ENCODE measurements around the gene ADGRV1.

ADGRV1 gene

GRCh38 chr5:91140657-91141056 lies 582.1 kb downstream of the ADGRV1 start:
- H3K9ac ChIP-seq (ENCODE audit: low read length): no peak overlapping the region
- no peaks in the 10 kb centered on the region for H3K36me3 ChIP-seq (ENCODE audit: low read length)
- H3K4me3 ChIP-seq (ENCODE audit: insufficient read depth, low read length, poor library complexity, severe bottlenecking): no peak overlapping the region
- no peaks in the 10 kb centered on the region for H4K20me1 ChIP-seq (ENCODE audit: low read depth, low read length)
- no peaks in the 10 kb centered on the region for H3K9me3 ChIP-seq (ENCODE audit: insufficient read depth, low read length)
- H2AFZ ChIP-seq (ENCODE audit: low read depth, low read length, severe bottlenecking): no peak overlapping the region
- no peaks in the 10 kb centered on the region for H3K9me2 ChIP-seq (replicated peaks; ENCODE audit: insufficient read depth, low read length)
- H3K27ac ChIP-seq (ENCODE audit: low read depth, low read length): no peak overlapping the region
- TF ChIP-seq CTCF (IDR thresholded peaks at IDR 0.05; ENCODE audit: insufficient read depth, low read length, poor library complexity, severe bottlenecking) (no peak), EZH2phosphoT487 (conservative IDR thresholded peaks at IDR 0.05; ENCODE audit: low read length) (no peak)
- H3F3A ChIP-seq (ENCODE audit: insufficient read depth): no peaks in the 10 kb centered on the region
- no peaks in the 10 kb centered on the region for H3K79me2 ChIP-seq (ENCODE audit: insufficient read depth, low read length)
- no peak overlapping the region for H3K4me2 ChIP-seq (ENCODE audit: low read depth, low read length, poor library complexity, severe bottlenecking)
- H3K27me3 ChIP-seq (ENCODE audit: low read length): no peaks in the 10 kb centered on the region

DNA sequence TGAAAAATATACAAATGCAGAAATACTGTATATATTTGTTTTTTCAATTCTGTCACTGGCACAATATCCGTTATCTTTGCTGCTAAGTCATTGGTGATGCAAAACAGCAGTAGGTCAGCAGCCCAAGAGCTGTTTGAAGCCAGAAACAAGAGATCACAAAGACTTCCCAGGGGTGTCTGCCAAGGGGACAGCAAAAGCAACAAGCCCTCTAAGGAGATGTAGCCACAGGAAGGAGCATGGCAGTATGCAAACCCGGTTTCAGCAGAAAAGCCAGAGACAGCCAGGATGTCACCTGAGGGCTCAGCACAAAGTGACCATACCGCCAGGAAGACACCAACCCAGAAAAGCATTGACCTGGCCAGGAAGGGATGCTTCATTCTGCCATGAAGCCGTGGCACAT lies 583.0 kb downstream of the ADGRV1 start:
- no peak overlapping the region for H2AFZ ChIP-seq (ENCODE audit: low read depth, low read length, severe bottlenecking)
- no peak overlapping the region for H3K4me3 ChIP-seq (ENCODE audit: insufficient read depth, low read length, poor library complexity, severe bottlenecking)
- H4K20me1 ChIP-seq (ENCODE audit: low read depth, low read length): no peaks in the 10 kb centered on the region
- H3K9me2 ChIP-seq (replicated peaks; ENCODE audit: insufficient read depth, low read length): no peaks in the 10 kb centered on the region
- TF ChIP-seq EZH2phosphoT487 (conservative IDR thresholded peaks at IDR 0.05; ENCODE audit: low read length): no peak
- no peaks in the 10 kb centered on the region for H3F3A ChIP-seq (ENCODE audit: insufficient read depth)
- H3K9ac ChIP-seq (ENCODE audit: low read length): no peak overlapping the region
- no peaks in the 10 kb centered on the region for H3K27me3 ChIP-seq (ENCODE audit: low read length)
- H3K36me3 ChIP-seq (ENCODE audit: low read length): no peaks in the 10 kb centered on the region
- H3K27ac ChIP-seq (ENCODE audit: low read depth, low read length): no peak overlapping the region
- H3K4me2 ChIP-seq (ENCODE audit: low read depth, low read length, poor library complexity, severe bottlenecking): no peak overlapping the region
- no peaks in the 10 kb centered on the region for H3K79me2 ChIP-seq (ENCODE audit: insufficient read depth, low read length)
- no peaks in the 10 kb centered on the region for H3K9me3 ChIP-seq (ENCODE audit: insufficient read depth, low read length)

- no peaks in the 10 kb centered on the region for H4K20me1 ChIP-seq (ENCODE audit: low read depth, low read length)
- H3K4me3 ChIP-seq (ENCODE audit: insufficient read depth, low read length, poor library complexity, severe bottlenecking): no peak overlapping the region
- H2AFZ ChIP-seq (ENCODE audit: low read depth, low read length, severe bottlenecking): no peak overlapping the region
- H3K9ac ChIP-seq (ENCODE audit: low read length): no peak overlapping the region
- H3K9me2 ChIP-seq (replicated peaks; ENCODE audit: insufficient read depth, low read length): no peaks in the 10 kb centered on the region
- TF ChIP-seq EZH2phosphoT487 (conservative IDR thresholded peaks at IDR 0.05; ENCODE audit: low read length) (no peak), CTCF (IDR thresholded peaks at IDR 0.05; ENCODE audit: insufficient read depth, low read length, poor library complexity, severe bottlenecking) (no peak)
- no peaks in the 10 kb centered on the region for H3K79me2 ChIP-seq (ENCODE audit: insufficient read depth, low read length)
- no peaks in the 10 kb centered on the region for H3K9me3 ChIP-seq (ENCODE audit: insufficient read depth, low read length)
- no peaks in the 10 kb centered on the region for H3K36me3 ChIP-seq (ENCODE audit: low read length)
- H3K4me2 ChIP-seq (ENCODE audit: low read depth, low read length, poor library complexity, severe bottlenecking): no peak overlapping the region
- H3F3A ChIP-seq (ENCODE audit: insufficient read depth): no peaks in the 10 kb centered on the region
- H3K27ac ChIP-seq (ENCODE audit: low read depth, low read length): no peak overlapping the region
- no peaks in the 10 kb centered on the region for H3K27me3 ChIP-seq (ENCODE audit: low read length)
Measured at GRCh38 chr5:91142386-91142785, 583.8 kb downstream of the ADGRV1 start.

GRCh38 chr5:91142819-91143218 lies 584.2 kb downstream of the ADGRV1 start:
- Histone ChIP-seq H3K4me3 (ENCODE audit: insufficient read depth, low read length, poor library complexity, severe bottlenecking) (no peak overlapping the region), H2AFZ (ENCODE audit: low read depth, low read length, severe bottlenecking) (no peak overlapping the region), H3F3A (ENCODE audit: insufficient read depth) (no peaks in the 10 kb centered on the region), H3K36me3 (ENCODE audit: low read length) (no peaks in the 10 kb centered on the region), H3K9me3 (ENCODE audit: insufficient read depth, low read length) (no peaks in the 10 kb centered on the region), H3K27me3 (ENCODE audit: low read length) (no peaks in the 10 kb centered on the region), H3K4me2 (ENCODE audit: low read depth, low read length, poor library complexity, severe bottlenecking) (no peak overlapping the region), H3K9ac (ENCODE audit: low read length) (no peak overlapping the region), H3K27ac (ENCODE audit: low read depth, low read length) (no peak overlapping the region), H3K79me2 (ENCODE audit: insufficient read depth, low read length) (no peaks in the 10 kb centered on the region), H4K20me1 (ENCODE audit: low read depth, low read length) (no peaks in the 10 kb centered on the region), H3K9me2 (replicated peaks; ENCODE audit: insufficient read depth, low read length) (no peaks in the 10 kb centered on the region)
- no peak for TF ChIP-seq EZH2phosphoT487 (conservative IDR thresholded peaks at IDR 0.05; ENCODE audit: low read length)
- TF ChIP-seq CTCF (IDR thresholded peaks at IDR 0.05; ENCODE audit: insufficient read depth, low read length, poor library complexity, severe bottlenecking): no peak

Data from SU-DHL-6 (cell line).